Measurements from ENCODE around the gene CLOCK.

DNA sequence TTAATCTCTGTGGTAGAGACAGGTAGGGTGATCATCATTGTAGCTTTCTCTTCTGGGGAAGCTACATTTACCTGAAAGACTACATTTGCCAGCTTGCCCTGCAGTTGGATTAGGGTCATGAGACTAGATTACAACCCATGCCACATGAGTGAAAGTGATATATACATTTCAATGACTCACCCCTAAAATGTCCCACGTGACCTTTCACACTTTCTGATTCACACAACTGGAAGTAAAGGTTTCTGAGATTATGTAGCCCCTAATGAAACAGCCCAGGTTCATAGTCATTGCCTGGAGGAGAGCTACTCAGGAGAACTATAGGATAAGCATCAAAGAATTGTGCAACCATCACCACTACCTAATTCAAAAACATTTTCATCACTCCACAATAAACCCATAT, 27.5 kb upstream of the CLOCK start:
- TF ChIP-seq FOXM1 (IDR thresholded peaks at IDR 0.05; ENCODE audit: borderline replicate concordance, low read depth) (no peak), CEBPB (IDR thresholded peaks at IDR 0.05) (no peak), YY1 (IDR thresholded peaks at IDR 0.05; ENCODE audit: low read depth) (no peak), EP300 (IDR thresholded peaks at IDR 0.05; ENCODE audit: borderline replicate concordance) (no peak), CREB1 (IDR thresholded peaks at IDR 0.05; ENCODE audit: low read depth) (no peak), NFIC (IDR thresholded peaks at IDR 0.05) (no peak), EGR1 (IDR thresholded peaks at IDR 0.05) (no peak), TCF12 (IDR thresholded peaks at IDR 0.05; ENCODE audit: low read depth) (no peak), RAD21 (IDR thresholded peaks at IDR 0.05; ENCODE audit: low read depth) (no peak), MAX (IDR thresholded peaks at IDR 0.05) (no peak)
- TF ChIP-seq, protein P1, sequence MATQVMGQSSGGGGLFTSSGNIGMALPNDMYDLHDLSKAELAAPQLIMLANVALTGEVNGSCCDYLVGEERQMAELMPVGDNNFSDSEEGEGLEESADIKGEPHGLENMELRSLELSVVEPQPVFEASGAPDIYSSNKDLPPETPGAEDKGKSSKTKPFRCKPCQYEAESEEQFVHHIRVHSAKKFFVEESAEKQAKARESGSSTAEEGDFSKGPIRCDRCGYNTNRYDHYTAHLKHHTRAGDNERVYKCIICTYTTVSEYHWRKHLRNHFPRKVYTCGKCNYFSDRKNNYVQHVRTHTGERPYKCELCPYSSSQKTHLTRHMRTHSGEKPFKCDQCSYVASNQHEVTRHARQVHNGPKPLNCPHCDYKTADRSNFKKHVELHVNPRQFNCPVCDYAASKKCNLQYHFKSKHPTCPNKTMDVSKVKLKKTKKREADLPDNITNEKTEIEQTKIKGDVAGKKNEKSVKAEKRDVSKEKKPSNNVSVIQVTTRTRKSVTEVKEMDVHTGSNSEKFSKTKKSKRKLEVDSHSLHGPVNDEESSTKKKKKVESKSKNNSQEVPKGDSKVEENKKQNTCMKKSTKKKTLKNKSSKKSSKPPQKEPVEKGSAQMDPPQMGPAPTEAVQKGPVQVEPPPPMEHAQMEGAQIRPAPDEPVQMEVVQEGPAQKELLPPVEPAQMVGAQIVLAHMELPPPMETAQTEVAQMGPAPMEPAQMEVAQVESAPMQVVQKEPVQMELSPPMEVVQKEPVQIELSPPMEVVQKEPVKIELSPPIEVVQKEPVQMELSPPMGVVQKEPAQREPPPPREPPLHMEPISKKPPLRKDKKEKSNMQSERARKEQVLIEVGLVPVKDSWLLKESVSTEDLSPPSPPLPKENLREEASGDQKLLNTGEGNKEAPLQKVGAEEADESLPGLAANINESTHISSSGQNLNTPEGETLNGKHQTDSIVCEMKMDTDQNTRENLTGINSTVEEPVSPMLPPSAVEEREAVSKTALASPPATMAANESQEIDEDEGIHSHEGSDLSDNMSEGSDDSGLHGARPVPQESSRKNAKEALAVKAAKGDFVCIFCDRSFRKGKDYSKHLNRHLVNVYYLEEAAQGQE (IDR thresholded peaks at IDR 0.05; ENCODE audit: low read depth), result no peak

Measured in Ishikawa (cell line).